ENCODE results near the gene CDS2. TPM values are rescaled to one million over a fixed set of nuclear protein-coding genes. Genes with fewer than 3 reads are reported as not detected.

Gene CDS2
- total RNA-seq, 1 donor from 2014 or later: 44.9 TPM

DNA sequence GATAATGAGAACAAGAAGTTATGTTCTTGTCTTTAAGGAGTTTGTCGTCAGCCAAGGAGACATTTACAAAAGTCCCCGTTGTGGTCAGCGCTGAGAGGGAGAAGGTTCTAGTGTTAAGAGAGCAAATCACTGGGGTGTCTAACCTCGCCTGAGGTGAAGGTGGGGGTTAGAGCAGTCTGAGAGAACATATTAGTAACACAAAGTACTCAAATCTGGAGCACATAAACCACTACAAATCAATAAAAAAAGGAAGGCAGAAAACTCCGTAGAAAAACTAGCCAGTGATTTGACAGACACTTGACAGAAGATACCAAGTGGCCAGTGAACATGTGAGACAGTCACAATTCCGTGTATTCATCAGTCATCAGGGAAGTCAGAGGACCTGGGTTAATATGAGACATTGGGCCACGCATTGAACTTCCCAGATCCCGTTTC is 45.4 kb downstream of the CDS2 start:
- H3K27ac Mint-ChIP-seq: no peak overlapping the region
- H3K4me1 Mint-ChIP-seq: peaks cover 7% of the 10 kb centered on the region

GRCh38 chr20:5172903-5173463 is 46.2 kb downstream of the CDS2 start:
- Mint-ChIP-seq H3K27me3 (ENCODE audit: low read depth) (no peaks in the 10 kb centered on the region), H3K36me3 (peaks cover 7% of the 10 kb centered on the region)

More for the DNA sequence above, 45.4 kb downstream of the CDS2 start:
- H3K27me3 Mint-ChIP-seq (ENCODE audit: low read depth): no peaks in the 10 kb centered on the region
- no peak overlapping the region for H3K4me3 Mint-ChIP-seq
- H3K36me3 Mint-ChIP-seq: peaks cover 6% of the 10 kb centered on the region
- no peaks in the 10 kb centered on the region for H3K9me3 Mint-ChIP-seq
- TF ChIP-seq, protein P1, sequence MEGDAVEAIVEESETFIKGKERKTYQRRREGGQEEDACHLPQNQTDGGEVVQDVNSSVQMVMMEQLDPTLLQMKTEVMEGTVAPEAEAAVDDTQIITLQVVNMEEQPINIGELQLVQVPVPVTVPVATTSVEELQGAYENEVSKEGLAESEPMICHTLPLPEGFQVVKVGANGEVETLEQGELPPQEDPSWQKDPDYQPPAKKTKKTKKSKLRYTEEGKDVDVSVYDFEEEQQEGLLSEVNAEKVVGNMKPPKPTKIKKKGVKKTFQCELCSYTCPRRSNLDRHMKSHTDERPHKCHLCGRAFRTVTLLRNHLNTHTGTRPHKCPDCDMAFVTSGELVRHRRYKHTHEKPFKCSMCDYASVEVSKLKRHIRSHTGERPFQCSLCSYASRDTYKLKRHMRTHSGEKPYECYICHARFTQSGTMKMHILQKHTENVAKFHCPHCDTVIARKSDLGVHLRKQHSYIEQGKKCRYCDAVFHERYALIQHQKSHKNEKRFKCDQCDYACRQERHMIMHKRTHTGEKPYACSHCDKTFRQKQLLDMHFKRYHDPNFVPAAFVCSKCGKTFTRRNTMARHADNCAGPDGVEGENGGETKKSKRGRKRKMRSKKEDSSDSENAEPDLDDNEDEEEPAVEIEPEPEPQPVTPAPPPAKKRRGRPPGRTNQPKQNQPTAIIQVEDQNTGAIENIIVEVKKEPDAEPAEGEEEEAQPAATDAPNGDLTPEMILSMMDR (IDR thresholded peaks at IDR 0.05; ENCODE audit: unreplicated experiment): no peak
- DNase-seq (ENCODE audit: low spot score in 2 of 2, unreplicated experiment in 2 of 2): no peak

GRCh38 chr20:5173751-5174150 is 46.9 kb downstream of the CDS2 start:
- no peaks in the 10 kb centered on the region for H3K9me3 Mint-ChIP-seq
- H3K4me1 Mint-ChIP-seq: peaks cover 6% of the 10 kb centered on the region
- H3K36me3 Mint-ChIP-seq: peaks cover 12% of the 10 kb centered on the region
- no peak for DNase-seq (ENCODE audit: low spot score in 2 of 2, unreplicated experiment in 2 of 2)
- no peak overlapping the region for H3K27ac Mint-ChIP-seq
- H3K27me3 Mint-ChIP-seq (ENCODE audit: low read depth): no peaks in the 10 kb centered on the region
- TF ChIP-seq, protein P1 (IDR thresholded peaks at IDR 0.05; ENCODE audit: unreplicated experiment): no peak
- H3K4me3 Mint-ChIP-seq: no peak overlapping the region

More at GRCh38 chr20:5172903-5173463, 46.2 kb downstream of the CDS2 start:
- TF ChIP-seq, protein P1 (IDR thresholded peaks at IDR 0.05; ENCODE audit: unreplicated experiment): no peak
- H3K9me3 Mint-ChIP-seq: no peaks in the 10 kb centered on the region
- peaks cover 7% of the 10 kb centered on the region for H3K4me1 Mint-ChIP-seq
- no peak for DNase-seq (ENCODE audit: low spot score in 2 of 2, unreplicated experiment in 2 of 2)
- H3K27ac Mint-ChIP-seq: no peak overlapping the region
- no peak overlapping the region for H3K4me3 Mint-ChIP-seq

GRCh38 chr20:5177071-5177470 is 50.3 kb downstream of the CDS2 start:
- H3K4me3 Mint-ChIP-seq: no peak overlapping the region
- DNase-seq (ENCODE audit: low spot score in 2 of 2, unreplicated experiment in 2 of 2): no peak
- TF ChIP-seq, protein P1 (IDR thresholded peaks at IDR 0.05; ENCODE audit: unreplicated experiment): no peak
- no peaks in the 10 kb centered on the region for H3K27me3 Mint-ChIP-seq (ENCODE audit: low read depth)
- H3K9me3 Mint-ChIP-seq: no peaks in the 10 kb centered on the region
- no peaks in the 10 kb centered on the region for H3K4me1 Mint-ChIP-seq
- no peak overlapping the region for H3K27ac Mint-ChIP-seq
- peaks cover 21% of the 10 kb centered on the region for H3K36me3 Mint-ChIP-seq

- DNase-seq (ENCODE audit: low spot score in 2 of 2, unreplicated experiment in 2 of 2): no peak
- TF ChIP-seq, protein P1 (IDR thresholded peaks at IDR 0.05; ENCODE audit: unreplicated experiment): no peak
- H3K27me3 Mint-ChIP-seq (ENCODE audit: low read depth): no peaks in the 10 kb centered on the region
- H3K36me3 Mint-ChIP-seq: peaks cover 29% of the 10 kb centered on the region
- no peak overlapping the region for H3K4me3 Mint-ChIP-seq
- H3K27ac Mint-ChIP-seq: no peak overlapping the region
- no peaks in the 10 kb centered on the region for H3K9me3 Mint-ChIP-seq
- H3K4me1 Mint-ChIP-seq: no peaks in the 10 kb centered on the region
Measured at GRCh38 chr20:5178046-5178445, 51.2 kb downstream of the CDS2 start.
